K562 (cell line): ENCODE data around the gene TBC1D16. TPM values are rescaled to one million over a fixed set of nuclear protein-coding genes. Genes with fewer than 3 reads are reported as not detected.

Experiments used
- ATAC-seq: fragments of 200-7000 bp; cut with Tn5 transposase; 3 replicates; pipeline ENCODE4 v1.9.1; 2020; ENCODE audit warnings: moderate library complexity
- BruUV-seq: library from RNA; stranded (reverse); fragments of 400-500 nt; replicated peaks from 2 replicates; lab custom pipeline; 2021; lab: Mats Ljungman, UMichigan
- CTCF ChIA-PET: fragments of 300-600 bp; formaldehyde crosslinking; extraction: SDS; loops from one replicate; lab custom pipeline; 2021; ENCODE audit warnings: low intra/inter-chr PET ratio; lab: Yijun Ruan, JAX
- POLR2A ChIA-PET: fragments of 300-600, 350-650 bp; sonication (Branson Sonifier 250); formaldehyde crosslinking; extraction: SDS; loops from one replicate; lab custom pipeline; 2021; ENCODE audit warnings: antibody characterized with exemption, inconsistent platforms; lab: Yijun Ruan, JAX
- DNase-seq, 4 experiments: peaks; one replicate each; pipeline versions ENCODE4 v3.0.0 to v3.0.0-alpha.2; 2011 to 2018; ENCODE audit warnings: low spot score in 3 of 4, mixed read lengths in 3 of 4; ENCODE audit errors: extremely low read depth in 1 of 4
- FAIRE-seq: peaks from 2 replicates; lab custom pipeline; 2011; peaks lifted over from hg19 to GRCh38; lab: Jason Lieb, UNC
- H2AFZ ChIP-seq: 2 replicates; pipeline ENCODE4 v1.6.0; 2011; ENCODE audit warnings: low read depth, low read length, control low read depth, inconsistent platforms
- H3K27ac ChIP-seq: fragments of 200-600 bp; 3 replicates; pipeline ENCODE4 v1.8.0; 2011; ENCODE audit warnings: low read depth, mild to moderate bottlenecking, control low read depth, inconsistent platforms, low read length, moderate library complexity, mixed read lengths; ENCODE audit errors: extremely low read depth
- H3K27me3 ChIP-seq, 2 experiments: fragments of 300-600 bp in 1 of 2; 2 replicates in 1 of 2; 3 replicates in 1 of 2; pipeline versions ENCODE4 v1.6.0 to v1.8.0; 2011; ENCODE audit warnings: inconsistent platforms in 2 of 2, low read length in 2 of 2, mild to moderate bottlenecking in 1 of 2, mixed read lengths in 1 of 2, moderate library complexity in 1 of 2; ENCODE audit not compliant: control insufficient read depth in 2 of 2, insufficient read depth in 2 of 2
- H3K36me3 ChIP-seq: fragments of 300-600 bp; 3 replicates; pipeline ENCODE4 v1.8.0; 2011; ENCODE audit warnings: mild to moderate bottlenecking, low read length, inconsistent platforms; ENCODE audit not compliant: control insufficient read depth, insufficient read depth
- H3K4me1 ChIP-seq, 2 experiments: fragments of 200-600 bp in 1 of 2; replicated peaks in 1 of 2; 2 replicates in 1 of 2; 3 replicates in 1 of 2; pipeline versions ENCODE4 v1.5.1 to v1.8.0; 2011; ENCODE audit warnings: inconsistent platforms in 2 of 2, low read length in 2 of 2, mild to moderate bottlenecking in 1 of 2, mixed read lengths in 1 of 2, moderate library complexity in 1 of 2; ENCODE audit not compliant: control insufficient read depth in 2 of 2, insufficient read depth in 2 of 2
- H3K4me2 ChIP-seq: 2 replicates; pipeline ENCODE4 v1.6.1; 2011; ENCODE audit warnings: low read length, control low read depth, inconsistent platforms, mixed read lengths; ENCODE audit not compliant: insufficient read depth
- H3K4me3 ChIP-seq: fragments of 200-600 bp; sonication (generic), shearing (Covaris generic); 2 replicates; pipeline ENCODE4 v1.5.1; 2016; ENCODE audit warnings: control low read depth, inconsistent platforms
- H3K79me2 ChIP-seq: fragments of 200-600 bp; 3 replicates; pipeline ENCODE4 v1.8.0; 2011; ENCODE audit warnings: low read length, inconsistent platforms; ENCODE audit not compliant: control insufficient read depth, insufficient read depth
- H3K9ac ChIP-seq, 2 experiments: 2 replicates each; pipeline versions ENCODE4 v1.6.0 to v1.6.1; 2011; ENCODE audit warnings: low read depth in 2 of 2, low read length in 2 of 2, control low read depth in 1 of 2, inconsistent platforms in 1 of 2, mild to moderate bottlenecking in 1 of 2, mixed read lengths in 1 of 2; ENCODE audit not compliant: insufficient read depth in 1 of 2
- H3K9me1 ChIP-seq: one replicate; pipeline ENCODE4 v1.6.0; 2011; ENCODE audit warnings: inconsistent platforms, mild to moderate bottlenecking, low read length, moderate library complexity; ENCODE audit not compliant: control insufficient read depth, insufficient read depth
- H3K9me3 ChIP-seq: replicated peaks from 2 replicates; pipeline ENCODE4 v1.5.1; 2011; ENCODE audit warnings: low read depth, low read length, inconsistent platforms; ENCODE audit not compliant: control insufficient read depth, insufficient read depth
- H4K20me1 ChIP-seq: replicated peaks from 2 replicates; pipeline ENCODE4 v1.6.1; 2011; ENCODE audit warnings: low read length, inconsistent platforms, mixed read lengths; ENCODE audit not compliant: control insufficient read depth, insufficient read depth
- EHMT2 ChIP-seq: fragments of 450-650 bp; IDR thresholded peaks from 2 replicates; pipeline ENCODE4 v1.6.1; 2018; ENCODE audit warnings: antibody characterized with exemption
- HNRNPK ChIP-seq: fragments of 200-400 bp; formaldehyde crosslinking; IDR thresholded peaks from one replicate; pipeline ENCODE4 v1.6.1; 2018; ENCODE audit warnings: mild to moderate bottlenecking, low read depth, low read length; ENCODE audit not compliant: poor library complexity, severe bottlenecking
- PTRF ChIP-seq: fragments of 450-650 bp; IDR thresholded peaks from 2 replicates; pipeline ENCODE4 v1.6.1; 2016; ENCODE audit warnings: mild to moderate bottlenecking, missing genetic modification characterization, missing compliant biosample characterization
- RBFOX2 ChIP-seq: fragments of 200-400 bp; formaldehyde crosslinking; IDR thresholded peaks from 2 replicates; pipeline ENCODE4 v1.6.1; 2017; ENCODE audit warnings: low read depth, mild to moderate bottlenecking, low read length, moderate library complexity
- XRCC4 ChIP-seq: IDR thresholded peaks from one replicate; pipeline ENCODE4 v1.6.1; 2011; ENCODE audit not compliant: insufficient read depth, insufficient read length; ENCODE audit errors: extremely low read depth
- ZNF512 ChIP-seq: IDR thresholded peaks from 2 replicates; pipeline ENCODE4 v1.6.1; 2016; ENCODE audit warnings: missing genetic modification characterization, missing compliant biosample characterization
- WGBS: fragments of 100-300 bp; shearing (Covaris generic); methylation state at CpG from one replicate; pipeline ENCODE4 v1.1.6; 2016; ENCODE audit warnings: low coverage, mixed read lengths; ENCODE audit not compliant: insufficient coverage; ENCODE audit errors: missing lambda C conversion rate; 5-methylcytosine and 5-hydroxymethylcytosine counted together
- in situ Hi-C: fragments of 300-500 bp; cut with MboI; formaldehyde crosslinking; loops from 4 replicates; pipeline ENCODE4 v1.15.0; 2018; ENCODE audit warnings: inconsistent platforms, mixed read lengths
- intact Hi-C: fragments of 100-400 bp; cut with micrococcal nuclease; formaldehyde crosslinking; loops from 2 replicates; pipeline ENCODE4 v1.14.2; 2022
- polyA plus RNA-seq, 8 experiments: library from polyadenylated mRNA; depleted of rRNA in 4 of 8; stranded (reverse) in 5 of 8; unstranded in 3 of 8; fragments of >200 nt; fragmentation: Nextera tagmentation in 2 of 8; fragmentation: Illumina TruSeq in 1 of 8; extraction: Ambion mirVana in 2 of 8; extraction: Trizol in 1 of 8; gene quantifications; 2 replicates each; pipeline versions ENCODE4 v1.2.1 to v1.2.3, GENCODE V29; 2011 to 2014; ENCODE audit warnings: inconsistent platforms in 1 of 8, missing spikeins in 1 of 8
- total RNA-seq, 7 experiments: library from RNA; depleted of rRNA in 6 of 7; stranded (reverse); fragments of >200 nt in 6 of 7; fragmentation: Illumina TruSeq in 2 of 7; extraction: Trizol in 2 of 7; gene quantifications; 2 replicates each; pipeline versions ENCODE4 v1.2.1 to v1.2.3, GENCODE V29; 2011 to 2021; ENCODE audit warnings: low replicate concordance in 1 of 7

Gene TBC1D16
- total and polyA plus RNA-seq, 9 of the 15 experiments (the other 6 are each of a cell fraction or from before 2014, with no cell fraction given), result 0.01 to 0.20 (median 0.03) TPM; not detected in 1

- DNase-seq, result no peak
- Histone ChIP-seq H4K20me1 (peaks cover 40% of the 10 kb centered on the region), H3K4me1 (peaks cover 0 to 51% of the 10 kb centered on the region in 2 experiments; a peak in 2 of 5 replicates), H3K4me2 (no peak overlapping the region), H3K27me3 (peaks cover 67 to 89% of the 10 kb centered on the region in 2 experiments), H3K9ac (peak overlapping the region in 1 of 2 experiments; percentile 58; a peak in 2 of 4 replicates), H3K9me3 (no peaks in the 10 kb centered on the region), H2AFZ (no peak overlapping the region), H3K9me1 (peaks cover 2% of the 10 kb centered on the region), H3K79me2 (no peaks in the 10 kb centered on the region), H3K27ac (no peak overlapping the region), H3K36me3 (no peaks in the 10 kb centered on the region), H3K4me3 (no peak overlapping the region)
- ATAC-seq, result no peak
- no TSS peak for BruUV-seq
- POLR2A ChIA-PET, result interaction anchor here (0.6 to 2.2 kb wide), 4 partner anchors 9 to 785 kb away, joined by 3 to 7 read pairs (median 4); no protein-coding TSS in a partner anchor
- in situ Hi-C loops, result no loop called here
- intact Hi-C loops, result no loop called here
- 4% methylated on average over 25 of the region's 25 CpGs for WGBS
- CTCF ChIA-PET, result interaction anchor here (0.6 kb wide), 1 partner anchor 231 kb away, joined by 3 read pairs; no protein-coding TSS in a partner anchor
- FAIRE-seq, result no peak
- TF ChIP-seq HNRNPK (no peak), XRCC4 (no peak), EHMT2 (no peak), PTRF (no peak), ZNF512 (tag) (no peak), RBFOX2 (no peak)
These were observed 95.8 kb downstream of the TBC1D16 start for GRCh38 chr17:79939755-79940458.
